Measurements from ENCODE around the gene KDELR1. TPM values are rescaled to one million over a fixed set of nuclear protein-coding genes. Genes with fewer than 3 reads are reported as not detected.

The KDELR1 gene
- total RNA-seq, 1 experiment from 2014 or later: 145 TPM

Other genes starting within 250 kb of the KDELR1 start
- 62.8 and 119 TPM in 2 replicates for gene LIG1, start 221.2 kb downstream of the KDELR1 start, total RNA-seq (2014; rRNA removed; shearing (Covaris generic))
- 3.1 and 3.6 TPM in 2 replicates for gene ZSWIM9, start 220.9 kb downstream of the KDELR1 start, total RNA-seq (2014; rRNA removed; shearing (Covaris generic))
- gene CARD8, start 135.6 kb downstream of the KDELR1 start, total RNA-seq (2014; rRNA removed; shearing (Covaris generic)): 25.9 and 36.0 TPM in 2 replicates
- 40.5 and 51.0 TPM in 2 replicates for gene ZNF114, start 121.5 kb downstream of the KDELR1 start, total RNA-seq (2014; rRNA removed; shearing (Covaris generic))
- gene EMP3, start 66.0 kb downstream of the KDELR1 start, total RNA-seq (2014; rRNA removed; shearing (Covaris generic)): 73.8 and 83.8 TPM in 2 replicates
- 7.4 and 9.8 TPM in 2 replicates for gene TMEM143, start 27.6 kb downstream of the KDELR1 start, total RNA-seq (2014; rRNA removed; shearing (Covaris generic))
- not detected in 2 replicates for gene SYNGR4, start 27.2 kb downstream of the KDELR1 start, total RNA-seq (2014; rRNA removed; shearing (Covaris generic))
- gene GRIN2D, start 2.1 kb upstream of the KDELR1 start, total RNA-seq (2014; rRNA removed; shearing (Covaris generic)): 5.4 and 6.1 TPM in 2 replicates
- gene GRWD1, start 54.4 kb upstream of the KDELR1 start, total RNA-seq (2014; rRNA removed; shearing (Covaris generic)): 87.9 and 99.8 TPM in 2 replicates
- 0.31 TPM in 1 of 2 replicates, not detected in the other for gene KCNJ14, start 64.0 kb upstream of the KDELR1 start, total RNA-seq (2014; rRNA removed; shearing (Covaris generic))
- 87.4 and 107 TPM in 2 replicates for gene CYTH2, start 77.8 kb upstream of the KDELR1 start, total RNA-seq (2014; rRNA removed; shearing (Covaris generic))
- 8.1 and 12.5 TPM in 2 replicates for gene LMTK3, start 120.3 kb upstream of the KDELR1 start, total RNA-seq (2014; rRNA removed; shearing (Covaris generic))
- gene SULT2B1, start 160.6 kb upstream of the KDELR1 start, total RNA-seq (2014; rRNA removed; shearing (Covaris generic)): 0.37 TPM in 1 of 2 replicates, not detected in the other
- 0.55 TPM in 1 of 2 replicates, not detected in the other for gene SPACA4, start 215.2 kb upstream of the KDELR1 start, total RNA-seq (2014; rRNA removed; shearing (Covaris generic))
- gene FAM83E, start 223.5 kb upstream of the KDELR1 start, total RNA-seq (2014; rRNA removed; shearing (Covaris generic)): 0.34 TPM in 1 of 2 replicates, not detected in the other
- 3,072 and 3,826 TPM in 2 replicates for gene RPL18, start 227.6 kb upstream of the KDELR1 start, total RNA-seq (2014; rRNA removed; shearing (Covaris generic))
- 16.5 and 45.7 TPM in 2 replicates for gene SPHK2, start 228.0 kb upstream of the KDELR1 start, total RNA-seq (2014; rRNA removed; shearing (Covaris generic))
- gene DBP, start 245.8 kb upstream of the KDELR1 start, total RNA-seq (2014; rRNA removed; shearing (Covaris generic)): 25.5 and 40.0 TPM in 2 replicates

Measured in G401 (cell line).